ENCODE results near the gene MYO1B.

MYO1B gene

GRCh38 chr2:191347154-191347553 is 102.0 kb downstream of the MYO1B start:
- Histone ChIP-seq H3K9me3 (ENCODE audit: control insufficient read depth in 5 of 5, low read length in 5 of 5) (no peaks in the 10 kb centered on the region), H3K4me1 (ENCODE audit: control insufficient read depth in 5 of 5, insufficient read depth in 5 of 5, low read length in 5 of 5) (peaks cover 0 to 10% (median 0%) of the 10 kb centered on the region in 5 donors), H3K36me3 (ENCODE audit: control insufficient read depth in 5 of 5, insufficient read depth in 5 of 5, low read length in 5 of 5) (peaks cover 0 to 9% (median 5%) of the 10 kb centered on the region in 5 donors), H3K27me3 (ENCODE audit: control insufficient read depth in 5 of 5, insufficient read depth in 4 of 5, low read length in 5 of 5) (no peaks in the 10 kb centered on the region), H3K4me3 (ENCODE audit: low read depth in 1 of 5, low read length in 5 of 5) (no peak overlapping the region), H3K9ac (ENCODE audit: low read length in 5 of 5) (no peak overlapping the region), H3K27ac (ENCODE audit: low read depth, low read length) (no peak overlapping the region)

DNA sequence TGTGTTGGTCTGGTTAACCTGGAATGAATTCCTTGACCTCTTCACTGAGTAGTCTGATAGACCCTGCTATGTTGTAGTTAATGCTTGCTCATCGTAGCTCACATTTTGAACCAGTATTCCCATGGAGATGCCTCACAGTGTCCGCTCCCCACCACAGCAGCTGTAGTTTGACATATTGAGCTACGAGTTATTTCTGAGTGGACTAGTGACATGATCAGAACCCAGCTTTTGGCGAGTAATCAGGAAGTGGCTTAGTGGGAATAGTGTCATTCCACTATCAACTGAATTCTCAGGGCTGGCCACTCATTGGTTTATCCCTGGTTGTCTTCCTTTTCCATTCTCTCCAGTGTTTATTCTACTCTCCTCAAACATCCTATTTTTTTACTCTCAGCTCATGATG is 102.7 kb downstream of the MYO1B start:
- H3K4me3 ChIP-seq (ENCODE audit: low read depth in 1 of 5, low read length in 5 of 5): no peak overlapping the region
- no peak overlapping the region for H3K27ac ChIP-seq (ENCODE audit: low read depth, low read length)
- no peak overlapping the region for H3K9ac ChIP-seq (ENCODE audit: low read length in 5 of 5)
- no peaks in the 10 kb centered on the region for H3K27me3 ChIP-seq (ENCODE audit: control insufficient read depth in 5 of 5, insufficient read depth in 4 of 5, low read length in 5 of 5)
- H3K4me1 ChIP-seq (ENCODE audit: control insufficient read depth in 5 of 5, insufficient read depth in 5 of 5, low read length in 5 of 5): peaks cover 0 to 10% (median 0%) of the 10 kb centered on the region in 5 donors
- peaks cover 0 to 9% (median 4%) of the 10 kb centered on the region in 5 donors for H3K36me3 ChIP-seq (ENCODE audit: control insufficient read depth in 5 of 5, insufficient read depth in 5 of 5, low read length in 5 of 5)
- no peaks in the 10 kb centered on the region for H3K9me3 ChIP-seq (ENCODE audit: control insufficient read depth in 5 of 5, low read length in 5 of 5)

GRCh38 chr2:191349990-191350389 is 104.8 kb downstream of the MYO1B start:
- H3K4me3 ChIP-seq (ENCODE audit: low read depth in 1 of 5, low read length in 5 of 5): no peak overlapping the region
- H3K9me3 ChIP-seq (ENCODE audit: control insufficient read depth in 5 of 5, low read length in 5 of 5): peaks cover 0 to under 1% (median 0%) of the 10 kb centered on the region in 5 donors
- H3K27me3 ChIP-seq (ENCODE audit: control insufficient read depth in 5 of 5, insufficient read depth in 4 of 5, low read length in 5 of 5): no peaks in the 10 kb centered on the region
- H3K4me1 ChIP-seq (ENCODE audit: control insufficient read depth in 5 of 5, insufficient read depth in 5 of 5, low read length in 5 of 5): peaks cover 0 to 7% (median 0%) of the 10 kb centered on the region in 5 donors
- H3K9ac ChIP-seq (ENCODE audit: low read length in 5 of 5): no peak overlapping the region
- H3K36me3 ChIP-seq (ENCODE audit: control insufficient read depth in 5 of 5, insufficient read depth in 5 of 5, low read length in 5 of 5): peaks cover 0 to 9% (median 3%) of the 10 kb centered on the region in 5 donors
- no peak overlapping the region for H3K27ac ChIP-seq (ENCODE audit: low read depth, low read length)

DNA sequence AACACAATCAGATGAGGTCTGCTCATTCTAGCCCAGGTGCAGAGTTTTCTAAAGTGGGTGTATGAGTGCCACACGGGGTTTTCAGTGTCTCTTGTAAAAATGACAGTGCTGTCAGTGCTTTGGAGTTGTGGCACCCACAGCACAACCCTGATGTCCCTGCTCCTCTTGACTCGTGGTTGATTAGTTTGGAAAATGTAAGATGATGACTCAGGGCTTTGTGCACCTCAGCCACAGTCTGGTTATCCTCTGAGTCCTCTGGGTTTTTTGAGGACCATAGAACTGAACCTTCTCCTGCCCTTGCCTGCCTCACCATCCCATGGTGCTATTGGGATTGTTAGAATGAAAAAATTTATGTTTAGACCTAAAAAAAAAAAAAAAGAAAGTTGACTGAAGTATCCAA is 105.6 kb downstream of the MYO1B start:
- Histone ChIP-seq H3K36me3 (ENCODE audit: control insufficient read depth in 5 of 5, insufficient read depth in 5 of 5, low read length in 5 of 5) (peaks cover 0 to 9% (median 5%) of the 10 kb centered on the region in 5 donors), H3K9me3 (ENCODE audit: control insufficient read depth in 5 of 5, low read length in 5 of 5) (peaks cover 0 to 5% (median 2%) of the 10 kb centered on the region in 5 donors), H3K27me3 (ENCODE audit: control insufficient read depth in 5 of 5, insufficient read depth in 4 of 5, low read length in 5 of 5) (no peaks in the 10 kb centered on the region), H3K4me3 (ENCODE audit: low read depth in 1 of 5, low read length in 5 of 5) (no peak overlapping the region), H3K27ac (ENCODE audit: low read depth, low read length) (no peak overlapping the region), H3K9ac (ENCODE audit: low read length in 5 of 5) (no peak overlapping the region), H3K4me1 (ENCODE audit: control insufficient read depth in 5 of 5, insufficient read depth in 5 of 5, low read length in 5 of 5) (peaks cover 0 to 3% (median 0%) of the 10 kb centered on the region in 5 donors)

- H3K36me3 ChIP-seq (ENCODE audit: control insufficient read depth in 5 of 5, insufficient read depth in 5 of 5, low read length in 5 of 5): peaks cover 0 to 9% (median 5%) of the 10 kb centered on the region in 5 donors
- H3K9ac ChIP-seq (ENCODE audit: low read length in 5 of 5): no peak overlapping the region
- H3K4me3 ChIP-seq (ENCODE audit: low read depth in 1 of 5, low read length in 5 of 5): no peak overlapping the region
- H3K9me3 ChIP-seq (ENCODE audit: control insufficient read depth in 5 of 5, low read length in 5 of 5): peaks cover 0 to 5% (median 2%) of the 10 kb centered on the region in 5 donors
- H3K4me1 ChIP-seq (ENCODE audit: control insufficient read depth in 5 of 5, insufficient read depth in 5 of 5, low read length in 5 of 5): peaks cover 0 to 3% (median 0%) of the 10 kb centered on the region in 5 donors
- no peak overlapping the region for H3K27ac ChIP-seq (ENCODE audit: low read depth, low read length)
- no peaks in the 10 kb centered on the region for H3K27me3 ChIP-seq (ENCODE audit: control insufficient read depth in 5 of 5, insufficient read depth in 4 of 5, low read length in 5 of 5)
These were observed 106.1 kb downstream of the MYO1B start for GRCh38 chr2:191351298-191351697.

- Histone ChIP-seq H3K4me3 (ENCODE audit: low read depth in 1 of 5, low read length in 5 of 5) (no peak overlapping the region), H3K9ac (ENCODE audit: low read length in 5 of 5) (no peak overlapping the region), H3K9me3 (ENCODE audit: control insufficient read depth in 5 of 5, low read length in 5 of 5) (peaks cover 0 to 5% (median 2%) of the 10 kb centered on the region in 5 donors), H3K27me3 (ENCODE audit: control insufficient read depth in 5 of 5, insufficient read depth in 4 of 5, low read length in 5 of 5) (no peaks in the 10 kb centered on the region), H3K36me3 (ENCODE audit: control insufficient read depth in 5 of 5, insufficient read depth in 5 of 5, low read length in 5 of 5) (peaks cover 0 to 9% (median 5%) of the 10 kb centered on the region in 5 donors), H3K4me1 (ENCODE audit: control insufficient read depth in 5 of 5, insufficient read depth in 5 of 5, low read length in 5 of 5) (peaks cover 0 to 3% (median 0%) of the 10 kb centered on the region in 5 donors), H3K27ac (ENCODE audit: low read depth, low read length) (no peak overlapping the region)
These were observed 106.7 kb downstream of the MYO1B start for GRCh38 chr2:191351921-191352320.

DNA sequence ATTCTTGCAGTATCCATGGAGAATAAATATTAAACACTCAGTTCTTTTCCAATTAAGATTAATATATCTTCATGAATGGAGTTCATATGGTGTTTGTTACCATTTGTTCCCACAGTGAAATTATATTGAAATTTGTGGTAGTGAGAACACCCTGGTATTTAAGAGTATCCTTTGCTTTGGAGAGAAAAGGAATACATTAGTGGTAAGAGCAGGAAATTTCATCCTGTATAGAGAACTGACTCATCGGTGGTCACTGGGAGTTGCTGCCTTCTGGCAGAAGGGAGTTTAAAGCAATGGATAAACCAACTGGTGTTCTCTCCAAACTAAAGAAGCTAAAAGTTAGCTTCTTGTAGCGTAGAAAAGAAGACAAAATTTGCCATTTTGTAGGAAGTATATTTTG is 107.3 kb downstream of the MYO1B start:
- H3K27ac ChIP-seq (ENCODE audit: low read depth, low read length): no peak overlapping the region
- no peaks in the 10 kb centered on the region for H3K4me1 ChIP-seq (ENCODE audit: control insufficient read depth in 5 of 5, insufficient read depth in 5 of 5, low read length in 5 of 5)
- no peak overlapping the region for H3K9ac ChIP-seq (ENCODE audit: low read length in 5 of 5)
- peaks cover 0 to 9% (median 5%) of the 10 kb centered on the region in 5 donors for H3K36me3 ChIP-seq (ENCODE audit: control insufficient read depth in 5 of 5, insufficient read depth in 5 of 5, low read length in 5 of 5)
- H3K27me3 ChIP-seq (ENCODE audit: control insufficient read depth in 5 of 5, insufficient read depth in 4 of 5, low read length in 5 of 5): no peaks in the 10 kb centered on the region
- H3K4me3 ChIP-seq (ENCODE audit: low read depth in 1 of 5, low read length in 5 of 5): no peak overlapping the region
- peaks cover 0 to 5% (median 2%) of the 10 kb centered on the region in 5 donors for H3K9me3 ChIP-seq (ENCODE audit: control insufficient read depth in 5 of 5, low read length in 5 of 5)

- H3K9me3 ChIP-seq (ENCODE audit: control insufficient read depth in 5 of 5, low read length in 5 of 5): peaks cover 0 to 5% (median 2%) of the 10 kb centered on the region in 5 donors
- H3K4me3 ChIP-seq (ENCODE audit: low read depth in 1 of 5, low read length in 5 of 5): no peak overlapping the region
- no peak overlapping the region for H3K27ac ChIP-seq (ENCODE audit: low read depth, low read length)
- no peaks in the 10 kb centered on the region for H3K27me3 ChIP-seq (ENCODE audit: control insufficient read depth in 5 of 5, insufficient read depth in 4 of 5, low read length in 5 of 5)
- peaks cover 0 to 6% (median 0%) of the 10 kb centered on the region in 5 donors for H3K4me1 ChIP-seq (ENCODE audit: control insufficient read depth in 5 of 5, insufficient read depth in 5 of 5, low read length in 5 of 5)
- peaks cover 0 to 4% (median 0%) of the 10 kb centered on the region in 5 donors for H3K36me3 ChIP-seq (ENCODE audit: control insufficient read depth in 5 of 5, insufficient read depth in 5 of 5, low read length in 5 of 5)
- no peak overlapping the region for H3K9ac ChIP-seq (ENCODE audit: low read length in 5 of 5)
These were observed 110.1 kb downstream of the MYO1B start for GRCh38 chr2:191355170-191355758.

GRCh38 chr2:191357678-191358077 is 112.5 kb downstream of the MYO1B start:
- Histone ChIP-seq H3K4me3 (ENCODE audit: low read depth in 1 of 5, low read length in 5 of 5) (no peak overlapping the region), H3K9me3 (ENCODE audit: control insufficient read depth in 5 of 5, low read length in 5 of 5) (peaks cover 0 to 5% (median 2%) of the 10 kb centered on the region in 5 donors), H3K27ac (ENCODE audit: low read depth, low read length) (no peak overlapping the region), H3K9ac (ENCODE audit: low read length in 5 of 5) (no peak overlapping the region), H3K36me3 (ENCODE audit: control insufficient read depth in 5 of 5, insufficient read depth in 5 of 5, low read length in 5 of 5) (peaks cover 0 to 4% (median 0%) of the 10 kb centered on the region in 5 donors), H3K4me1 (ENCODE audit: control insufficient read depth in 5 of 5, insufficient read depth in 5 of 5, low read length in 5 of 5) (peaks cover 0 to 6% (median 0%) of the 10 kb centered on the region in 5 donors), H3K27me3 (ENCODE audit: control insufficient read depth in 5 of 5, insufficient read depth in 4 of 5, low read length in 5 of 5) (no peaks in the 10 kb centered on the region)

DNA sequence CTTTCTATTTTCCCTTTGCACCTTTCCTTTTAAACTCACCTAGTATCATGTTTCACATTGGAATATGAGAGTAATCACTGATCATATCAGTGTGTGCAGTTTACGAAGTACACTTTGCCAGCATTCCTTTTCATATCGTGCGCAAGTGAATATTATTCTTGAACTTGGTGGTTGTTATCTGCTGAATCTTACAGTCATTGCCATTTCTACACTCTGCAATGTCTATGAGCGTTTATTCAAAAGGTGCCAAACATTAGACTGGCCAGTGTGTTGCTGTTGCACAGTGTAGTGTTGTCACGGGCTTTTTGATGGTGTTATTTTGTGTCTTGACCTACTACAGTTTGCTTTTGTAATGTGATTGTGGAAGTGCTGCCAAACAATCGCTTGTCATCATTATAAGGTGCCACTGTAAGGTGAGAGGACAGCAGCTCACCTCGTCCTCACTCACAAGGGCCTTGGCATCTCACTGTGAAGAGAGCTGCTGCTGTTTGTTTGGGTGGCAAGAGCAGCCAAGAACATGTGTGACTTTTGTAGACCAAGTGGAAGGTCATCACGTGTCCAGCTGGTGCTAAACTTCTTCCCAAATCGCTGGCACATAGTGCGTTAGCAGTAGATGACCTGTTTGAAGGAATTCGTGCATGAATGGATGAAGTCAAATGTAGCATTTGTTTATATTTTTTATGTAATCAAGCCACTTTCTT is 113.3 kb downstream of the MYO1B start:
- Histone ChIP-seq H3K27me3 (ENCODE audit: control insufficient read depth in 5 of 5, insufficient read depth in 4 of 5, low read length in 5 of 5) (no peaks in the 10 kb centered on the region), H3K4me3 (ENCODE audit: low read depth in 1 of 5, low read length in 5 of 5) (no peak overlapping the region), H3K27ac (ENCODE audit: low read depth, low read length) (no peak overlapping the region), H3K9me3 (ENCODE audit: control insufficient read depth in 5 of 5, low read length in 5 of 5) (peaks cover 0 to 5% (median 2%) of the 10 kb centered on the region in 5 donors), H3K36me3 (ENCODE audit: control insufficient read depth in 5 of 5, insufficient read depth in 5 of 5, low read length in 5 of 5) (peaks cover 0 to 4% (median 0%) of the 10 kb centered on the region in 5 donors), H3K9ac (ENCODE audit: low read length in 5 of 5) (no peak overlapping the region), H3K4me1 (ENCODE audit: control insufficient read depth in 5 of 5, insufficient read depth in 5 of 5, low read length in 5 of 5) (peaks cover 0 to 6% (median 0%) of the 10 kb centered on the region in 5 donors)
